Fibroblast of upper back skin (primary cell): ENCODE results near the gene TBC1D9.
"Not testable (repeated sequence)": the region's sequence is repeated elsewhere in the genome, so short reads cannot be mapped to it uniquely, and the experiment has no call there.

Experiments used
- DNase-seq: peaks from one replicate; pipeline ENCODE4 v3.0.0-alpha.2; 2013

TBC1D9 gene

GRCh38 chr4:140752291-140753068 lies 3.7 kb downstream of the TBC1D9 start:
- DNase-seq: no peak

GRCh38 chr4:140750470-140750869 lies 5.7 kb downstream of the TBC1D9 start:
- no peak for DNase-seq

GRCh38 chr4:140748171-140748570 lies 8.0 kb downstream of the TBC1D9 start:
- DNase-seq: no peak

GRCh38 chr4:140746546-140746945 lies 9.6 kb downstream of the TBC1D9 start:
- not testable (repeated sequence) for DNase-seq

- no peak for DNase-seq
Measured at GRCh38 chr4:140744421-140744820, 11.8 kb downstream of the TBC1D9 start.

GRCh38 chr4:140743194-140743931 lies 12.8 kb downstream of the TBC1D9 start:
- peak; percentile 43 for DNase-seq

- DNase-seq: no peak
Measured at GRCh38 chr4:140742838-140743193, 13.4 kb downstream of the TBC1D9 start.

- DNase-seq: no peak
Measured at GRCh38 chr4:140740906-140741670, 15.1 kb downstream of the TBC1D9 start.

GRCh38 chr4:140740422-140740821 lies 15.8 kb downstream of the TBC1D9 start:
- DNase-seq: no peak

- no peak for DNase-seq
Measured at GRCh38 chr4:140739971-140740370, 16.2 kb downstream of the TBC1D9 start.

- DNase-seq: no peak
Measured at GRCh38 chr4:140738139-140738538, 18.0 kb downstream of the TBC1D9 start.

GRCh38 chr4:140736669-140737343 lies 19.4 kb downstream of the TBC1D9 start:
- peak; percentile 34 for DNase-seq

GRCh38 chr4:140735779-140736391 lies 20.3 kb downstream of the TBC1D9 start:
- DNase-seq: no peak

- no peak for DNase-seq
Measured at GRCh38 chr4:140735317-140735716, 20.9 kb downstream of the TBC1D9 start.

GRCh38 chr4:140732780-140733179 lies 23.4 kb downstream of the TBC1D9 start:
- DNase-seq: no peak

- no peak for DNase-seq
Measured at GRCh38 chr4:140729344-140730049, 26.7 kb downstream of the TBC1D9 start.

GRCh38 chr4:140726776-140727500 lies 29.2 kb downstream of the TBC1D9 start:
- DNase-seq: no peak

- DNase-seq: no peak
Measured at GRCh38 chr4:140725556-140725955, 30.6 kb downstream of the TBC1D9 start.

GRCh38 chr4:140724760-140725159 lies 31.4 kb downstream of the TBC1D9 start:
- DNase-seq: no peak

- DNase-seq: no peak
Measured at GRCh38 chr4:140720387-140721304, 35.5 kb downstream of the TBC1D9 start.
